WTC11 (cell line): ENCODE data around the gene IL16. TPM values are rescaled to one million over a fixed set of nuclear protein-coding genes. Genes with fewer than 3 reads are reported as not detected.
A peak's percentile ranks its signal among the peaks of the same experiment; 100 is the strongest.

Experiments used
- ATAC-seq: fragments of 200-7000 bp; cut with Tn5 transposase; 2 replicates; pipeline ENCODE4 v1.10.0; 2021; ENCODE audit warnings: mild to moderate bottlenecking, moderate library complexity
- CTCF ChIA-PET: fragments of 300-600 bp; sonication (Branson Sonifier 250); formaldehyde crosslinking; loops from one replicate; lab custom pipeline; 2021; ENCODE audit warnings: antibody characterized with exemption; lab: Charles Lee
- POLR2A ChIA-PET: fragments of 350-600 bp; sonication (Branson Sonifier 250); formaldehyde crosslinking; loops from one replicate; lab custom pipeline; 2021; ENCODE audit warnings: antibody characterized with exemption; lab: Charles Lee
- DNase-seq: peaks from one replicate; pipeline ENCODE4 v3.0.0; 2021; ENCODE audit warnings: low spot score
- H3K27ac Mint-ChIP-seq: 2 replicates; pipeline ENCODE4 v1.8.0; 2021; ENCODE audit warnings: mixed read lengths
- H3K27me3 Mint-ChIP-seq: 2 replicates; pipeline ENCODE4 v1.8.0; 2021; ENCODE audit warnings: low read depth, mild to moderate bottlenecking, moderate library complexity, mixed read lengths
- H3K36me3 Mint-ChIP-seq: 2 replicates; pipeline ENCODE4 v1.8.0; 2021; ENCODE audit warnings: mixed read lengths
- H3K4me1 Mint-ChIP-seq: 2 replicates; pipeline ENCODE4 v1.8.0; 2022; ENCODE audit warnings: mixed read lengths
- H3K4me3 Mint-ChIP-seq: 2 replicates; pipeline ENCODE4 v1.8.0; 2021; ENCODE audit warnings: mild to moderate bottlenecking, moderate library complexity, mixed read lengths
- H3K9me3 Mint-ChIP-seq: 2 replicates; pipeline ENCODE4 v1.8.0; 2021; ENCODE audit warnings: mixed read lengths
- EMX1 ChIP-seq: fragments of 250-450 bp; sonication (Bioruptor Pico); IDR thresholded peaks from 2 replicates; pipeline ENCODE4 v1.8.0; 2021; ENCODE audit warnings: mild to moderate bottlenecking
- FOXK1 ChIP-seq: sonication (generic); formaldehyde crosslinking; IDR thresholded peaks from 2 replicates; pipeline ENCODE4 v1.8.0; 2022; ENCODE audit warnings: mild to moderate bottlenecking, moderate library complexity, missing genetic modification reagents
- FOXP4 ChIP-seq: sonication (generic); formaldehyde crosslinking; IDR thresholded peaks from 2 replicates; pipeline ENCODE4 v1.8.0; 2022; ENCODE audit warnings: mild to moderate bottlenecking, missing genetic modification reagents
- MYBL2 ChIP-seq: sonication (generic); formaldehyde crosslinking; IDR thresholded peaks from 2 replicates; pipeline ENCODE4 v1.8.1; 2023; ENCODE audit warnings: mild to moderate bottlenecking, moderate library complexity, missing genetic modification reagents
- NR2C2 ChIP-seq: sonication (generic); formaldehyde crosslinking; IDR thresholded peaks from 2 replicates; pipeline ENCODE4 v1.8.0; 2022; ENCODE audit warnings: mild to moderate bottlenecking, missing genetic modification reagents
- NR3C1 ChIP-seq: sonication (generic); formaldehyde crosslinking; conservative IDR thresholded peaks from 2 replicates; pipeline ENCODE4 v1.8.1; 2023; ENCODE audit warnings: low read depth, mild to moderate bottlenecking, missing genetic modification reagents
- PRRX2 ChIP-seq: fragments of 250-450 bp; sonication (Bioruptor Pico); IDR thresholded peaks from 2 replicates; pipeline ENCODE4 v1.8.0; 2021; ENCODE audit warnings: mild to moderate bottlenecking
- SP1 ChIP-seq: sonication (generic); formaldehyde crosslinking; conservative IDR thresholded peaks from 2 replicates; pipeline ENCODE4 v1.8.1; 2022; ENCODE audit warnings: missing genetic modification reagents
- TP53 ChIP-seq: sonication (generic); formaldehyde crosslinking; IDR thresholded peaks from 2 replicates; pipeline ENCODE4 v1.8.1; 2023; ENCODE audit warnings: mild to moderate bottlenecking, missing genetic modification reagents
- USF2 ChIP-seq: sonication (generic); formaldehyde crosslinking; IDR thresholded peaks from 2 replicates; pipeline ENCODE4 v1.8.1; 2023; ENCODE audit warnings: mild to moderate bottlenecking, missing genetic modification reagents, moderate library complexity
- ZBTB21 ChIP-seq: sonication (generic); formaldehyde crosslinking; IDR thresholded peaks from 2 replicates; pipeline ENCODE4 v1.8.1; 2023; ENCODE audit warnings: mild to moderate bottlenecking, missing genetic modification reagents, borderline replicate concordance
- ZNF423 ChIP-seq: fragments of 250-450 bp; sonication (Bioruptor Pico); IDR thresholded peaks from 2 replicates; pipeline ENCODE4 v2.1.2; 2022; ENCODE audit warnings: mild to moderate bottlenecking, moderate library complexity
- total RNA-seq: library from RNA; stranded (reverse); gene quantifications from 3 replicates; pipeline ENCODE4 v1.2.3, GENCODE V29; 2021
- TF ChIP-seq, protein P1 (sequence below): sonication (generic); formaldehyde crosslinking; IDR thresholded peaks from 2 replicates; pipeline ENCODE4 v1.8.1; 2023; ENCODE audit warnings: mild to moderate bottlenecking, moderate library complexity, missing genetic modification reagents
- TF ChIP-seq, protein P2 (sequence below): sonication (generic); formaldehyde crosslinking; IDR thresholded peaks from 2 replicates; pipeline ENCODE4 v1.8.0; 2022; ENCODE audit warnings: mild to moderate bottlenecking, missing genetic modification reagents
- TF ChIP-seq, protein P3 (sequence below): sonication (generic); formaldehyde crosslinking; IDR thresholded peaks from 2 replicates; pipeline ENCODE4 v1.8.0; 2023; ENCODE audit warnings: missing genetic modification reagents, mild to moderate bottlenecking, borderline replicate concordance
- TF ChIP-seq, protein P4 (sequence below): sonication (generic); formaldehyde crosslinking; IDR thresholded peaks from 2 replicates; pipeline ENCODE4 v1.8.0; 2022; ENCODE audit warnings: mild to moderate bottlenecking, missing genetic modification reagents
- TF ChIP-seq, protein P5 (sequence below): sonication (generic); formaldehyde crosslinking; conservative IDR thresholded peaks from 2 replicates; pipeline ENCODE4 v1.8.1; 2023; ENCODE audit warnings: mild to moderate bottlenecking, low read depth, missing genetic modification reagents, moderate library complexity
- TF ChIP-seq, protein P6 (sequence below): fragments of 250-450 bp; sonication (Bioruptor Pico); conservative IDR thresholded peaks from 2 replicates; pipeline ENCODE4 v1.9.0; 2021; ENCODE audit warnings: mild to moderate bottlenecking

The IL16 gene
- total RNA-seq, 1 experiment from 2014 or later, result 0.61 TPM

DNA sequence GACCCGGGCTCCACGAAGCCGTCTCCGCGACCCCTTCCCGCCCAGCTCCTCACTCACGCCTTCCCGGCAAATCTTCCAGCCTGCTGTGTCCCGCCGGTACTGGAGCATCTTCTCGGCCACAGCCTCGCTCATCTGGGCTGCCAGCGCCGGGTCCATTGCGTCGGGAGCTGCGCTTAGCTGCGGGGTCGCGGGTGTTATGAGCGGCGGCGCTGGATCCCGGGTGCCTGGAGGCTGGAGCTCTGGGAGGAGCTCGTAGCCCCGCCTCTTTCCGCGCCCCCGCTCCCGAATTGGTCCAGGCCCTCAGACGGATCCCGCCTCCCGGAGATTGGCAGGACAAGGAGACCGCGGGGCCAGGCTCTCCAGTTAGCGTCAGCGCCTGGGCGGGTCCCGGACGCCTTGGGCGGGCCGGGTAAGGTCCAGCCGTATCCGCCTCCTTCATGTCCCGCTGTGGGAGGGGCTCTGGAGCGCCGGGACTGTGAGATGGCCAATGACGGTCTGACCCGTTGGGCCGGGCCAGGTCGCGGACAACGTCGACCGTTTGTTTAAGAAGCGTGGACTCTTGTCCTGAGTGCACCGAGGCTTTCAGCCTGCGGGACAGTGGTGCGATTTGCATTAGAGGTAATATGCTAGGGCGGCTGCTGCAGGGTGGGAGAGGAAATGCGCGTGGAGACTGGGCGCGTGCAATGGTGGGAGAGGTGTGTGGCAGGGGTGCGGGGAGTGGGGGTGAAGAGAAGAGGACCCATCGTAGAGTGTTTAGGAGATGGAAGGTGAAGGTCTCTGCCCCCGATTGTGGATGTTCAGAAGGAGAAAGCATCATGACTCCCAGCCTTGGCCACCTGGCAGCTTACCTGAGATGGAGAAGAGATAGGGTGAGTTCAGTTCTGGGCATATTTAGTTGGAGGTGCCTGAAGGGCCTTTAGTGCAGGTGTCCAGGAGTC is 127.5 kb downstream of the IL16 start, which contains the start of gene STARD5:
Gene STARD5 (minus strand): TSS at position 198 of the 938 bp plus-strand sequence. CDS start 42 bp downstream, at position 156.
- H3K4me3 Mint-ChIP-seq, result peak within 1 kb of the TSS; percentile 100
- ChIA-PET CTCF (interaction anchor here (0.8 to 1.9 kb wide), 10 partner anchors 12 to 347 kb away, joined by 3 to 20 read pairs (median 4); no protein-coding TSS in a partner anchor), POLR2A (interaction anchor here (0.6 kb wide), 1 partner anchor 58 kb away, joined by 3 read pairs; no protein-coding TSS in a partner anchor)
- ATAC-seq (peak; percentile 100), DNase-seq (peak; percentile 100)
- H3K4me1 Mint-ChIP-seq, result peaks cover 11% of the 10 kb centered on the region
- peaks cover 12% of the 10 kb centered on the region for H3K27me3 Mint-ChIP-seq
- H3K36me3 Mint-ChIP-seq, result 0 out of 2 replicates have a peak, but pooled peaks cover 8% of the 10 kb centered on the region
- H3K9me3 Mint-ChIP-seq, result no peaks in the 10 kb centered on the region
- H3K27ac Mint-ChIP-seq, result peak within 1 kb of the TSS; percentile 98
- TF ChIP-seq, protein P1, sequence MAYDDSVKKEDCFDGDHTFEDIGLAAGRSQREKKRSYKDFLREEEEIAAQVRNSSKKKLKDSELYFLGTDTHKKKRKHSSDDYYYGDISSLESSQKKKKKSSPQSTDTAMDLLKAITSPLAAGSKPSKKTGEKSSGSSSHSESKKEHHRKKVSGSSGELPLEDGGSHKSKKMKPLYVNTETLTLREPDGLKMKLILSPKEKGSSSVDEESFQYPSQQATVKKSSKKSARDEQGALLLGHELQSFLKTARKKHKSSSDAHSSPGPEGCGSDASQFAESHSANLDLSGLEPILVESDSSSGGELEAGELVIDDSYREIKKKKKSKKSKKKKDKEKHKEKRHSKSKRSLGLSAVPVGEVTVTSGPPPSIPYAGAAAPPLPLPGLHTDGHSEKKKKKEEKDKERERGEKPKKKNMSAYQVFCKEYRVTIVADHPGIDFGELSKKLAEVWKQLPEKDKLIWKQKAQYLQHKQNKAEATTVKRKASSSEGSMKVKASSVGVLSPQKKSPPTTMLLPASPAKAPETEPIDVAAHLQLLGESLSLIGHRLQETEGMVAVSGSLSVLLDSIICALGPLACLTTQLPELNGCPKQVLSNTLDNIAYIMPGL (CRISPR knock-in tag), result 0 out of 2 replicates have a peak, but pooled peaks have one; percentile 39
- TF ChIP-seq FOXP4 (CRISPR knock-in tag) (peak; percentile 50; the same call in 1 of the 2 replicates), NR3C1 (CRISPR knock-in tag) (no peak), TP53 (CRISPR knock-in tag) (no peak), FOXK1 (CRISPR knock-in tag) (no peak), ZBTB21 (no peak), ZNF423 (no peak), SP1 (CRISPR knock-in tag) (peak; percentile 95), MYBL2 (CRISPR knock-in tag) (peak; percentile 25; the same call in 1 of the 2 replicates), USF2 (no peak), EMX1 (no peak), PRRX2 (no peak), NR2C2 (no peak)
- TF ChIP-seq, protein P2, sequence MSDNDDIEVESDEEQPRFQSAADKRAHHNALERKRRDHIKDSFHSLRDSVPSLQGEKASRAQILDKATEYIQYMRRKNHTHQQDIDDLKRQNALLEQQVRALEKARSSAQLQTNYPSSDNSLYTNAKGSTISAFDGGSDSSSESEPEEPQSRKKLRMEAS (CRISPR knock-in tag), result peak; percentile 52; the same call in 1 of the 2 replicates
- TF ChIP-seq, protein P3, sequence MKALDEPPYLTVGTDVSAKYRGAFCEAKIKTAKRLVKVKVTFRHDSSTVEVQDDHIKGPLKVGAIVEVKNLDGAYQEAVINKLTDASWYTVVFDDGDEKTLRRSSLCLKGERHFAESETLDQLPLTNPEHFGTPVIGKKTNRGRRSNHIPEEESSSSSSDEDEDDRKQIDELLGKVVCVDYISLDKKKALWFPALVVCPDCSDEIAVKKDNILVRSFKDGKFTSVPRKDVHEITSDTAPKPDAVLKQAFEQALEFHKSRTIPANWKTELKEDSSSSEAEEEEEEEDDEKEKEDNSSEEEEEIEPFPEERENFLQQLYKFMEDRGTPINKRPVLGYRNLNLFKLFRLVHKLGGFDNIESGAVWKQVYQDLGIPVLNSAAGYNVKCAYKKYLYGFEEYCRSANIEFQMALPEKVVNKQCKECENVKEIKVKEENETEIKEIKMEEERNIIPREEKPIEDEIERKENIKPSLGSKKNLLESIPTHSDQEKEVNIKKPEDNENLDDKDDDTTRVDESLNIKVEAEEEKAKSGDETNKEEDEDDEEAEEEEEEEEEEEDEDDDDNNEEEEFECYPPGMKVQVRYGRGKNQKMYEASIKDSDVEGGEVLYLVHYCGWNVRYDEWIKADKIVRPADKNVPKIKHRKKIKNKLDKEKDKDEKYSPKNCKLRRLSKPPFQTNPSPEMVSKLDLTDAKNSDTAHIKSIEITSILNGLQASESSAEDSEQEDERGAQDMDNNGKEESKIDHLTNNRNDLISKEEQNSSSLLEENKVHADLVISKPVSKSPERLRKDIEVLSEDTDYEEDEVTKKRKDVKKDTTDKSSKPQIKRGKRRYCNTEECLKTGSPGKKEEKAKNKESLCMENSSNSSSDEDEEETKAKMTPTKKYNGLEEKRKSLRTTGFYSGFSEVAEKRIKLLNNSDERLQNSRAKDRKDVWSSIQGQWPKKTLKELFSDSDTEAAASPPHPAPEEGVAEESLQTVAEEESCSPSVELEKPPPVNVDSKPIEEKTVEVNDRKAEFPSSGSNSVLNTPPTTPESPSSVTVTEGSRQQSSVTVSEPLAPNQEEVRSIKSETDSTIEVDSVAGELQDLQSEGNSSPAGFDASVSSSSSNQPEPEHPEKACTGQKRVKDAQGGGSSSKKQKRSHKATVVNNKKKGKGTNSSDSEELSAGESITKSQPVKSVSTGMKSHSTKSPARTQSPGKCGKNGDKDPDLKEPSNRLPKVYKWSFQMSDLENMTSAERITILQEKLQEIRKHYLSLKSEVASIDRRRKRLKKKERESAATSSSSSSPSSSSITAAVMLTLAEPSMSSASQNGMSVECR, result 0 out of 2 replicates have a peak, but pooled peaks have one; percentile 67
- TF ChIP-seq, protein P4, sequence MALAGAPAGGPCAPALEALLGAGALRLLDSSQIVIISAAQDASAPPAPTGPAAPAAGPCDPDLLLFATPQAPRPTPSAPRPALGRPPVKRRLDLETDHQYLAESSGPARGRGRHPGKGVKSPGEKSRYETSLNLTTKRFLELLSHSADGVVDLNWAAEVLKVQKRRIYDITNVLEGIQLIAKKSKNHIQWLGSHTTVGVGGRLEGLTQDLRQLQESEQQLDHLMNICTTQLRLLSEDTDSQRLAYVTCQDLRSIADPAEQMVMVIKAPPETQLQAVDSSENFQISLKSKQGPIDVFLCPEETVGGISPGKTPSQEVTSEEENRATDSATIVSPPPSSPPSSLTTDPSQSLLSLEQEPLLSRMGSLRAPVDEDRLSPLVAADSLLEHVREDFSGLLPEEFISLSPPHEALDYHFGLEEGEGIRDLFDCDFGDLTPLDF, result no peak
- TF ChIP-seq, protein P5, sequence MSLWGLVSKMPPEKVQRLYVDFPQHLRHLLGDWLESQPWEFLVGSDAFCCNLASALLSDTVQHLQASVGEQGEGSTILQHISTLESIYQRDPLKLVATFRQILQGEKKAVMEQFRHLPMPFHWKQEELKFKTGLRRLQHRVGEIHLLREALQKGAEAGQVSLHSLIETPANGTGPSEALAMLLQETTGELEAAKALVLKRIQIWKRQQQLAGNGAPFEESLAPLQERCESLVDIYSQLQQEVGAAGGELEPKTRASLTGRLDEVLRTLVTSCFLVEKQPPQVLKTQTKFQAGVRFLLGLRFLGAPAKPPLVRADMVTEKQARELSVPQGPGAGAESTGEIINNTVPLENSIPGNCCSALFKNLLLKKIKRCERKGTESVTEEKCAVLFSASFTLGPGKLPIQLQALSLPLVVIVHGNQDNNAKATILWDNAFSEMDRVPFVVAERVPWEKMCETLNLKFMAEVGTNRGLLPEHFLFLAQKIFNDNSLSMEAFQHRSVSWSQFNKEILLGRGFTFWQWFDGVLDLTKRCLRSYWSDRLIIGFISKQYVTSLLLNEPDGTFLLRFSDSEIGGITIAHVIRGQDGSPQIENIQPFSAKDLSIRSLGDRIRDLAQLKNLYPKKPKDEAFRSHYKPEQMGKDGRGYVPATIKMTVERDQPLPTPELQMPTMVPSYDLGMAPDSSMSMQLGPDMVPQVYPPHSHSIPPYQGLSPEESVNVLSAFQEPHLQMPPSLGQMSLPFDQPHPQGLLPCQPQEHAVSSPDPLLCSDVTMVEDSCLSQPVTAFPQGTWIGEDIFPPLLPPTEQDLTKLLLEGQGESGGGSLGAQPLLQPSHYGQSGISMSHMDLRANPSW, result no peak
- TF ChIP-seq, protein P6, sequence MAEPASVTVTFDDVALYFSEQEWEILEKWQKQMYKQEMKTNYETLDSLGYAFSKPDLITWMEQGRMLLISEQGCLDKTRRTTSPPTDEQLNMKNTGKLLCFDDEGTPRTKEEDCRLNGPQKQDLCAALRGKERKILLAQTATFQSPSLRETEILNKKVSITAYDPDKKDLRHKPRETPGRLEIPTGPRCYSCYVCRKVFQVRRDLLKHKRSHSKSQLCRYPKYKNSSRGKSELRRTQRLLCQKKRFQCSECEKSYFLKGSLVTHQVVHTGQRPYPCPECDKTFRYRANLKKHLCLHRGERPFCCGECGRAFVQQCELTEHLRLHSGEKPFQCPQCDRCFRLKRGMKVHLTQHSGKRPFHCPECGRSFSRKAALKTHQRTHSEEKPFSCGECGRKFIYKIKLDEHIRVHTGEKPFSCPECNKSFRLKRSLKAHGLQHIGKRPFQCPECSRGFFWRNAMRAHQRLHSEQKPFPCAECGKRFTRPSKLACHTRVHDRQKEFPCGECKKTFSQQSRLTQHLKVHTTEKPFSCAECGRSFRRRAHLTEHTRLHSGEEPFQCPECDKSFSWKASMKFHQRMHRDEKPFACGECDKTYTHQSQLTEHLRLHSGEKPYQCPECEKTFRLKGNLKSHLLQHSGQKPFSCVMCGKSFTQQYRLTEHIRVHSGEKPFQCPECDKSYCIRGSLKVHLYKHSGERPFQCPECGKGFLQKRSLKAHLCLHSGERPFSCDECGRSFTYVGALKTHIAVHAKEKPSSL, result no peak
